ENCODE results near the gene DRAP1. TPM values are rescaled to one million over a fixed set of nuclear protein-coding genes. Genes with fewer than 3 reads are reported as not detected.

Gene DRAP1
- total RNA-seq, 2 donors from 2014 or later, result 101 to 127 TPM

DNA sequence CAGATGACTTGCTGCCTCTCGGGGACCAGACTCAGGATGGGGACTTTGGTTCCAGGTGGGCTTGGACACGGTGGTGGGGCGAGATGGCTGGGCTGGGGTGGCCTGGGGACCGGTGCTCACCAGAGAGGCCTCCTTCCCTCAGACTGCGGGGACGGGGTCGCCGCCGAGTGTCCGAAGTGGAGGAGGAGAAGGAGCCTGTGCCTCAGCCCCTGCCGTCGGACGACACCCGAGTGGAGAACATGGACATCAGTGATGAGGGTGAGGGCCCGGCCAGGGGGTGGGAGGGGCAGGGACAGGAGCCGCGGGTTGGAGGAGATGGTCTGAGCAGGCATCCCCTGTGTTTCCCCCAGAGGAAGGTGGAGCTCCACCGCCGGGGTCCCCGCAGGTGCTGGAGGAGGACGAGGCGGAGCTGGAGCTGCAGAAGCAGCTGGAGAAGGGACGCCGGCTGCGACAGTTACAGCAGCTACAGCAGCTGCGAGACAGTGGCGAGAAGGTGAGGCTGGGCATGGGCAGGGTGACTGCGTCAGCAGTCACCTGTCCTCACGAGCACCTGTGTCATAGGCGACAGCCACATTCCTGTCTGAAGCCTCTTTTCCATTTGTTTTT lies 48.2 kb downstream of the DRAP1 start:
- Histone ChIP-seq H3K27ac (no peak overlapping the region), H3K4me3 (no peak overlapping the region), H3K4me1 (replicated peaks) (peaks cover 8% of the 10 kb centered on the region), H3K9me3 (no peaks in the 10 kb centered on the region), H3K27me3 (replicated peaks; ENCODE audit: insufficient read depth) (no peaks in the 10 kb centered on the region), H3K36me3 (peaks cover 18 to 33% of the 10 kb centered on the region in 2 donors)
- DNase-seq (ENCODE audit: low spot score), result no peak
- 90% methylated on average over 30 of the region's 30 CpGs for WGBS
- TF ChIP-seq CTCF (IDR thresholded peaks at IDR 0.05) (no peak), POLR2A (IDR thresholded peaks at IDR 0.05) (no peak), POLR2AphosphoS5 (IDR thresholded peaks at IDR 0.05) (no peak)
- intact Hi-C loops (cut with DNase I), result no loop called here

GRCh38 chr11:65968600-65969482 lies 49.6 kb downstream of the DRAP1 start:
- no peaks in the 10 kb centered on the region for H3K9me3 ChIP-seq
- H3K36me3 ChIP-seq, result peaks cover 18 to 33% of the 10 kb centered on the region in 2 donors
- H3K27me3 ChIP-seq (replicated peaks; ENCODE audit: insufficient read depth), result no peaks in the 10 kb centered on the region
- 84% methylated on average over 15 of the region's 15 CpGs for WGBS
- H3K4me3 ChIP-seq, result no peak overlapping the region
- TF ChIP-seq CTCF (IDR thresholded peaks at IDR 0.05), result no peak
- no peak for DNase-seq (ENCODE audit: low spot score)
- H3K4me1 ChIP-seq (replicated peaks), result peaks cover under 1% of the 10 kb centered on the region
- H3K27ac ChIP-seq, result no peak overlapping the region
- intact Hi-C loops (cut with DNase I), result no loop called here

Other genes with a start within 250 kb of the DRAP1 start
- gene KAT5, start 207.2 kb upstream of the DRAP1 start, total RNA-seq, result 100 to 1,000 TPM in 1 of 2 donors, 10 to 100 TPM in 1; 74.8 to 107 TPM
- 100 to 1,000 TPM in 1 of 2 donors, 10 to 100 TPM in 1; 78.0 to 166 TPM for gene RNASEH2C, start 198.6 kb upstream of the DRAP1 start, total RNA-seq
- 10 to 100 TPM; 15.4 to 18.8 TPM for gene AP5B1, start 138.4 kb upstream of the DRAP1 start, total RNA-seq
- 1 to 10 TPM; 2.7 to 8.5 TPM for gene OVOL1, start 132.4 kb upstream of the DRAP1 start, total RNA-seq
- gene SNX32, start 85.5 kb upstream of the DRAP1 start, total RNA-seq, result under 1 TPM in 1 of 2 donors, not detected in 1; 0.91 TPM
- gene CFL1, start 61.2 kb upstream of the DRAP1 start, total RNA-seq, result 100 to 1,000 TPM; 654 to 731 TPM
- gene MUS81, start 59.0 kb upstream of the DRAP1 start, total RNA-seq, result 10 to 100 TPM; 64.3 to 68.6 TPM
- 10 to 100 TPM; 40.0 to 84.5 TPM for gene EFEMP2, start 46.6 kb upstream of the DRAP1 start, total RNA-seq
- gene CTSW, start 39.6 kb upstream of the DRAP1 start, total RNA-seq, result 1 to 10 TPM; 1.3 to 1.8 TPM
- 100 to 1,000 TPM in 1 of 2 donors, 10 to 100 TPM in 1; 87.7 to 151 TPM for gene FIBP, start 31.0 kb upstream of the DRAP1 start, total RNA-seq
- gene CCDC85B, start 28.8 kb upstream of the DRAP1 start, total RNA-seq, result 10 to 100 TPM; 40.4 to 55.0 TPM
- gene FOSL1, start 19.0 kb upstream of the DRAP1 start, total RNA-seq, result 1 to 10 TPM; 2.6 to 3.4 TPM
- 10 to 100 TPM; 30.1 to 54.6 TPM for gene C11orf68, start 364 bp upstream of the DRAP1 start, total RNA-seq
- gene TSGA10IP, start 26.1 kb downstream of the DRAP1 start, total RNA-seq, result under 1 TPM in 1 of 2 donors, not detected in 1; 0.68 TPM
- gene SART1, start 42.3 kb downstream of the DRAP1 start, total RNA-seq, result 10 to 100 TPM; 36.7 to 76.6 TPM
- 10 to 100 TPM; 33.6 to 37.3 TPM for gene EIF1AD, start 82.7 kb downstream of the DRAP1 start, total RNA-seq
- 10 to 100 TPM; 59.4 to 78.8 TPM for gene BANF1, start 83.1 kb downstream of the DRAP1 start, total RNA-seq
- 1 to 10 TPM in 1 of 2 donors, under 1 TPM in 1; 0.36 to 6.5 TPM for gene CST6, start 92.6 kb downstream of the DRAP1 start, total RNA-seq
- gene CATSPER1, start 107.1 kb downstream of the DRAP1 start, total RNA-seq, result under 1 TPM in 1 of 2 donors, not detected in 1; 0.85 TPM
- gene GAL3ST3, start 129.7 kb downstream of the DRAP1 start, total RNA-seq, result 1 to 10 TPM; 2.3 to 4.3 TPM
- 100 to 1,000 TPM; 130 to 212 TPM for gene SF3B2, start 132.9 kb downstream of the DRAP1 start, total RNA-seq
- 100 to 1,000 TPM in 1 of 2 donors, 10 to 100 TPM in 1; 51.9 to 107 TPM for gene PACS1, start 150.8 kb downstream of the DRAP1 start, total RNA-seq